Small intestine (tissue), 7 donors: ENCODE data around the gene GNB1L. TPM values are rescaled to one million over a fixed set of nuclear protein-coding genes. Genes with fewer than 3 reads are reported as not detected.

Experiments
- DNase-seq, 2 donors: peaks; one replicate each; pipeline versions ENCODE4 v3.0.0 to v3.0.0-alpha.2; 2013
- FAIRE-seq: peaks from 2 replicates; lab custom pipeline; 2012; peaks lifted over from hg19 to GRCh38; lab: Jason Lieb, UNC
- H3K27ac ChIP-seq, 3 donors: one replicate each; pipeline ENCODE4 v1.5.1; 2013; ENCODE audit warnings: low read length in 2 of 3, mild to moderate bottlenecking in 2 of 3, control low read depth in 1 of 3, inconsistent platforms in 1 of 3, low read depth in 1 of 3, moderate library complexity in 1 of 3
- H3K27me3 ChIP-seq, 3 donors: one replicate each; pipeline ENCODE4 v1.6.1; 2013; ENCODE audit warnings: low read length in 3 of 3, inconsistent platforms in 1 of 3; ENCODE audit not compliant: control insufficient read depth in 3 of 3, insufficient read depth in 3 of 3
- H3K36me3 ChIP-seq, 3 donors: one replicate each; pipeline ENCODE4 v1.6.1; 2013; ENCODE audit warnings: low read length in 3 of 3, inconsistent platforms in 1 of 3, low read depth in 1 of 3, mild to moderate bottlenecking in 1 of 3, moderate library complexity in 1 of 3; ENCODE audit not compliant: control insufficient read depth in 3 of 3, insufficient read depth in 2 of 3
- H3K4me1 ChIP-seq, 3 donors: one replicate each; pipeline ENCODE4 v1.6.1; 2013; ENCODE audit warnings: low read length in 2 of 3, inconsistent platforms in 1 of 3, low read depth in 1 of 3, mild to moderate bottlenecking in 1 of 3, moderate library complexity in 1 of 3; ENCODE audit not compliant: control insufficient read depth in 3 of 3, insufficient read depth in 2 of 3
- H3K4me3 ChIP-seq, 3 donors: one replicate each; pipeline ENCODE4 v1.5.1; 2013; ENCODE audit warnings: low read length in 3 of 3, control low read depth in 1 of 3, inconsistent platforms in 1 of 3, low read depth in 1 of 3, mild to moderate bottlenecking in 1 of 3, moderate library complexity in 1 of 3
- H3K9me3 ChIP-seq, 2 donors: one replicate each; pipeline ENCODE4 v1.6.1; 2013; ENCODE audit warnings: low read depth in 1 of 2, low read length in 1 of 2; ENCODE audit not compliant: control insufficient read depth in 2 of 2, insufficient read depth in 1 of 2
- WGBS, 3 donors: extraction: QIAGEN DNeasy Blood & Tissue Kit; methylation state at CpG; one replicate each; pipeline ENCODE4 v1.1.7; 2013; 5-methylcytosine and 5-hydroxymethylcytosine counted together
- polyA plus RNA-seq, 4 donors: library from polyadenylated mRNA; stranded (reverse) in 3 of 4; unstranded in 1 of 4; fragments of 200-250 nt in 3 of 4; fragments of 120-200 nt in 1 of 4; gene quantifications; one replicate each; pipeline versions ENCODE4 v1.2.1 to v1.2.3, GENCODE V29; 2013
- donor health status: healthy with polysubstance abuse.
- donor health status: control.
- donor health status: control.
- donor health status: Bipolar disorder and iron deficiency.
- donor health status: healthy.

GNB1L gene
- polyA plus RNA-seq, 4 donors = 4.0 to 18.9 (median 9.8) TPM

- peaks cover 0 to 52% (median 3%) of the 10 kb centered on the region in 3 donors for H3K27me3 ChIP-seq
- peaks cover 0 to 7% (median 0%) of the 10 kb centered on the region in 3 donors for H3K4me1 ChIP-seq
- FAIRE-seq (no peak), DNase-seq (no peak)
- H3K36me3 ChIP-seq = no peaks in the 10 kb centered on the region
- WGBS, 3 donors = 91 to 95% (median 93%) methylated on average over 7 of the region's 7 CpGs
- no peaks in the 10 kb centered on the region for H3K9me3 ChIP-seq
- no peak overlapping the region for H3K27ac ChIP-seq
- no peak overlapping the region for H3K4me3 ChIP-seq
Measured at GRCh38 chr22:19734163-19734562, 120.5 kb downstream of the GNB1L start.

- Histone ChIP-seq H3K36me3 (no peaks in the 10 kb centered on the region), H3K27me3 (peaks cover 0 to 56% (median 3%) of the 10 kb centered on the region in 3 donors), H3K4me1 (peaks cover 0 to 7% (median 0%) of the 10 kb centered on the region in 3 donors), H3K9me3 (no peaks in the 10 kb centered on the region), H3K27ac (no peak overlapping the region), H3K4me3 (no peak overlapping the region)
- FAIRE-seq (no peak), DNase-seq (no peak)
- 57 to 61% (median 61%) methylated on average over 5 of the region's 5 CpGs for WGBS, 3 donors
Measured at GRCh38 chr22:19733755-19734154, 120.9 kb downstream of the GNB1L start.

Other genes with a start within 250 kb of the GNB1L start
- gene SEPTIN5, start 140.4 kb downstream of the GNB1L start, polyA plus RNA-seq = 10 to 100 TPM in 1 of 4 donors, 1 to 10 TPM in 3; 2.2 to 10.2 (median 6.1) TPM
- 1 to 10 TPM in 3 of 4 donors, under 1 TPM in 1; 0.67 to 2.0 (median 1.3) TPM for gene GP1BB, start 131.3 kb downstream of the GNB1L start, polyA plus RNA-seq
- 1 to 10 TPM in 3 of 4 donors, not detected in 1; 1.1 to 4.8 (median 1.3) TPM for gene TBX1, start 94.1 kb downstream of the GNB1L start, polyA plus RNA-seq
- gene RTL10, start within 50 bp of the GNB1L start, polyA plus RNA-seq = 10 to 100 TPM in 3 of 4 donors, 1 to 10 TPM in 1; 9.7 to 30.6 (median 22.3) TPM
- 100 to 1,000 TPM in 3 of 4 donors, 10 to 100 TPM in 1; 57.8 to 236 (median 135) TPM for gene COMT, start 86.9 kb upstream of the GNB1L start, polyA plus RNA-seq
- gene TXNRD2, start 86.9 kb upstream of the GNB1L start, polyA plus RNA-seq = 10 to 100 TPM; 16.8 to 43.8 (median 29.5) TPM
- gene ARVCF, start 161.9 kb upstream of the GNB1L start, polyA plus RNA-seq = 10 to 100 TPM in 2 of 4 donors, 1 to 10 TPM in 2; 2.2 to 17.9 (median 7.3) TPM
- 10 to 100 TPM; 16.5 to 23.3 (median 20.9) TPM for gene TANGO2, start 166.2 kb upstream of the GNB1L start, polyA plus RNA-seq
- gene DGCR8, start 225.4 kb upstream of the GNB1L start, polyA plus RNA-seq = 10 to 100 TPM; 17.0 to 31.0 (median 17.7) TPM